Muscle of leg (tissue), 11 donors: Measurements from ENCODE around the gene CHSY3. TPM values are rescaled to one million over a fixed set of nuclear protein-coding genes. Genes with fewer than 3 reads are reported as not detected.
A peak's percentile ranks its signal among the peaks of the same experiment; 100 is the strongest.

Experiments
- DNase-seq: peaks from one replicate; pipeline ENCODE4 v3.0.0; 2013
- H3K27ac ChIP-seq: one replicate; pipeline ENCODE4 v1.5.1; 2013; ENCODE audit warnings: mild to moderate bottlenecking, low read length, control low read depth
- H3K27me3 ChIP-seq: one replicate; pipeline ENCODE4 v1.6.1; 2013; ENCODE audit warnings: low read length; ENCODE audit not compliant: control insufficient read depth, insufficient read depth
- H3K36me3 ChIP-seq: one replicate; pipeline ENCODE4 v1.6.1; 2013; ENCODE audit warnings: low read length; ENCODE audit not compliant: control insufficient read depth, insufficient read depth
- H3K4me1 ChIP-seq: one replicate; pipeline ENCODE4 v1.6.1; 2013; ENCODE audit warnings: low read length; ENCODE audit not compliant: control insufficient read depth, insufficient read depth
- H3K4me3 ChIP-seq: one replicate; pipeline ENCODE4 v1.5.1; 2013; ENCODE audit warnings: low read length, control low read depth
- H3K9me3 ChIP-seq: replicated peaks from 2 replicates; pipeline ENCODE4 v1.6.1; 2013; ENCODE audit warnings: low read depth, low read length; ENCODE audit not compliant: control insufficient read depth
- WGBS: methylation state at CpG from one replicate; pipeline ENCODE4 v1.1.5; 2013; ENCODE audit warnings: missing lambda C conversion rate; ENCODE audit not compliant: insufficient coverage; 5-methylcytosine and 5-hydroxymethylcytosine counted together
- polyA plus RNA-seq, 8 donors: library from polyadenylated mRNA; unstranded; fragments of 120-200 nt; gene quantifications; one replicate each; pipeline versions ENCODE4 v1.2.1 to v1.2.3, GENCODE V29; 2013; ENCODE audit warnings: inconsistent platforms in 1 of 8, low replicate concordance in 1 of 8; ENCODE audit not compliant: insufficient read length in 8 of 8, insufficient read depth in 1 of 8
- total RNA-seq: library from RNA; stranded (reverse); fragments of 120-200 nt; gene quantifications from one replicate; pipeline ENCODE4 v1.2.4, GENCODE V29; 2013

The CHSY3 gene
- total and polyA plus RNA-seq, 9 donors = 4.5 to 9.3 (median 6.3) TPM

DNA sequence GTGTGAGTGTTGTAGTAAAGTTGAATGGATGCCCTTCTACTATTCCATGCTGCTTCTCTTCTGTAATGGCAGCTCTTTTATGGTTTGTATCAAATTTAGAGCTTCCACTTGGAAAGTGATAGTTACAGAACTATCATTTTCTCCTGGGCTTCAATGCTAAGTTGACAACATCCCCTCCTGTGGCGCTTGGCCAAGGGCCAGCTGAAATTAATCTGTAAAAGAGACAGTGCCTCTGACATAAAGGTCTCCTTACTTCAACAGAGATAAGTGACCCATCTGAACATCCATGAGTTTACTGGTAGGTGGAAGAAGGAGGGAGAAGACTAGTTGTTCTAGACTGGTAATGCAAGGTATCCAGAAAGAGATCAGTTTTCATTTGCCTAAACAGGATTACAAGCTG is 39.7 kb downstream of the CHSY3 start:
- no peaks in the 10 kb centered on the region for H3K4me1 ChIP-seq
- H3K27ac ChIP-seq = no peak overlapping the region
- no peaks in the 10 kb centered on the region for H3K9me3 ChIP-seq
- no peak overlapping the region for H3K4me3 ChIP-seq
- no peaks in the 10 kb centered on the region for H3K36me3 ChIP-seq
- WGBS = no CpG with 5 or more reads among the region's 1 CpG
- H3K27me3 ChIP-seq = no peaks in the 10 kb centered on the region
- DNase-seq = no peak

DNA sequence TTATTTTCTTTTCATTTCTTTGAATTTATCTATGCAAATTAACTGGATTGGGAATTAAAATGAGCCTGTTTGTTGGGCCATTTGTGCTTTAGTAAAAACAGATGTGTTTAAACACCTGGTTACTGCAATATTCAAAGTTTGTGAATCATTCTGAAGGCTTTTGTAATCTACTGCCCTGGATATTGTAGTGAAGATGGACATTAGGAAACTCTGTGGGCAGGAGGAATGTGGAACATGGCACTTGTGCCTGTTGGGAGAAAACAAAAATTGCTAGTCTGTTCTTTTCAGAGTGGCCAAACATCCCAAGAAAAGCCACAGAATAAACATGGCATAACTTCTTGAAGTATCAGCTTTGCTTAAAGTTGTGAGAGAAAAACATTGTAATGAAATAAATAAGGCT is 40.8 kb downstream of the CHSY3 start:
- H3K4me1 ChIP-seq = no peaks in the 10 kb centered on the region
- no peaks in the 10 kb centered on the region for H3K36me3 ChIP-seq
- no peak overlapping the region for H3K4me3 ChIP-seq
- H3K27me3 ChIP-seq = no peaks in the 10 kb centered on the region
- H3K27ac ChIP-seq = no peak overlapping the region
- H3K9me3 ChIP-seq = no peaks in the 10 kb centered on the region
- DNase-seq = no peak

DNA sequence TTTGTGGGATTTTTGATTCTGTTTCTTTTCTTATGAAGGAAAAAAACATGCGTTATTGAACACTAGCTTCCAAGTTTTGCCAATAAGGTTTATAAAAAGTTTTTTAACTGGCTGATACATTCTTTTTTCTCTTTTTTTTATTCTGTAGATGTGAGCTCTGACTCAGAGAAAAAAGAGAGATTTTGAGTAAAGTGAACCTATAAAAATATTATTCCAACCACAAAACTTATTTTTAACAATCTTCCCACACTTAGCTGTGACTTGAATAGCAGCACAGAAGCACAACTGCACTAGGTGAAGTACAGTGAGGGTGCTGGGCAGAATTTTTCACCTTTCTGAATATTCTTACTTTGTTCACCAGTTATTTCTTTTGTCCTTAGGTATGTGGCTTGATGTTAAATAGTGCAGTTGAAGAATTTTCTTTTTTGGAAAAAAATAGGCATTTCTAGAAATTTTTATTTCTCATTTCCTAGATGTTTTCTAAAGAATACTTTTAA is 41.6 kb downstream of the CHSY3 start:
- H3K36me3 ChIP-seq = no peaks in the 10 kb centered on the region
- no peak for DNase-seq
- no peak overlapping the region for H3K27ac ChIP-seq
- H3K27me3 ChIP-seq = no peaks in the 10 kb centered on the region
- WGBS = no CpG with 5 or more reads among the region's 1 CpG
- no peaks in the 10 kb centered on the region for H3K9me3 ChIP-seq
- no peak overlapping the region for H3K4me3 ChIP-seq
- no peaks in the 10 kb centered on the region for H3K4me1 ChIP-seq

DNA sequence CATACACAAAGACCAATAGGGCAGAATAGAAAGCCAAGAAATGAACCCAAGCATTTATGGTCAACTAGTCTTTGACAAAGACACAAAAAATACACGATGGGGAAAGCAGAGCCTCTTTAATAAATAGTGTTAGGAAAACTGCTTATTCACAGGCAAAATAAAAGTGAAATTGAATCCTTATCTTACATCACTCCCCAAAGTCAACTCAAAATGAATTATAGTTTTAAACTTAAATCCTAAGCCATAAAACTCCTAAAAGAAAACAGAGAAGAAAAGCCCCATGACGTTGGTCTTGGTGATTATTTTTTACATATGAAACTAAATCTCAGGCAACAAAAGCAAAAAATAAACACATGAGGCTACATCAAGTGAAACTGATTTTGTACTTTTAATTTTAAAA is 46.8 kb downstream of the CHSY3 start:
- Histone ChIP-seq H3K4me3 (no peak overlapping the region), H3K9me3 (no peaks in the 10 kb centered on the region), H3K4me1 (no peaks in the 10 kb centered on the region), H3K27me3 (no peaks in the 10 kb centered on the region), H3K36me3 (no peaks in the 10 kb centered on the region), H3K27ac (no peak overlapping the region)
- WGBS = no CpG with 5 or more reads among the region's 2 CpGs
- no peak for DNase-seq

DNA sequence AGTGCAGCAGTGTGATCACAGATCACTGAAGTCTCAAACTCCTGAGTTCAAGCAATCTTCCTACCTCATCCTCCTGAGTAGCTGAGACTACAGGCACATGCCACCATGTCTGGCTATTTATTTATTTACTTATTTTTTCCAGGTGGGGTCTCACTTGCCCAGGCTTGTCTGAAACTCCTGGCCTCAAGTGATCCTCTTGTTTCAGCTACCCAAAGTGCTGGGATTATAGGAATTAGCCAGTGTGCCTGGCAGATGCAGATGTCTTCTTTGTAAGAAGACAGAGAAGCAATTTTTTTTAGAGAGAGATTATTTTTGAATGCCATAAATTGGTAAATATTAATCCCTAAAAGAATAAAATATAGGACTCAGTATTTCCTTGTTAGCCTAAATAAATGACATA is 54.3 kb downstream of the CHSY3 start:
- no peaks in the 10 kb centered on the region for H3K36me3 ChIP-seq

DNA sequence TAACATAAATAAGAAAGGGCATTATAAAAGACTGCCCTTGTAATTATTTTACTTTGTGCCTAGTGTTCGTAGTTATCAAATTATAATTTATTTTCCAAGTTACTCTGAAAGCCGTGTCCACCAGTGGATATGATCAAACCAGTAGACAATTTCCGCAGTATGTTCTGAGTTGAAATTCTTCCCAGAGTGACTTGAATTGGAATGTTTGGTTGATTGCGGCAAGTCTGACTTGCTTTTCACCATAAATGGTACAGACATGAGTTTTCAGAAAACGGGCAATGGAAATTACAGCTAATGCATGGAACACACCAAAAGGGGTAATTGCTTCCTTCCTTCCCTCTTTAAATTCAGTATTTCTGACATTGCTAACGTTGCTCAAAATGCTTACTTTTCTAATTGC is 56.6 kb downstream of the CHSY3 start:
- Histone ChIP-seq H3K4me3 (no peak overlapping the region), H3K27ac (no peak overlapping the region), H3K27me3 (no peaks in the 10 kb centered on the region), H3K4me1 (no peaks in the 10 kb centered on the region), H3K36me3 (no peaks in the 10 kb centered on the region), H3K9me3 (no peaks in the 10 kb centered on the region)
- DNase-seq = peak; percentile 31
- WGBS = 50% methylated on average over 1 of the region's 6 CpGs

More for the DNA sequence above, 54.3 kb downstream of the CHSY3 start:
- Histone ChIP-seq H3K4me1 (no peaks in the 10 kb centered on the region), H3K27me3 (no peaks in the 10 kb centered on the region), H3K9me3 (no peaks in the 10 kb centered on the region), H3K27ac (no peak overlapping the region), H3K4me3 (no peak overlapping the region)
- DNase-seq = no peak

DNA sequence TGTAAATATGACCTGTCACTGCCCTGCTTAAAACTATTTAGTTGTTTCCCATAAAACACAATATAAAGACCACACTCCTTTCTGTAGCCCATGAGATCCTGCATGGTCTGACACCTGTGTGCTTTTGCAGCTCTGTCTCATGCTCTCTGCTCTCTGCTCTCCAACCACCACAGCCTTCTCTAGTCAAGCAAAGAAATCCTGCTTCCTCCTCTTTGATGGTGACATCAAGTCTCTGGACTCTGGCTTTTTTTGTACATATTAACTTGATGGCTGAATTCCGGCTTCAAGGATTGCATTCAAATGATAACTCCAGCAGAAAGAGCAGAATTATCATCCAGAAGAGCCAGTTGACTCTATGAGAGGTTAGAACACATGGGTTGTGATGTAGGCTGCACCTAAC is 58.2 kb downstream of the CHSY3 start:
- Histone ChIP-seq H3K4me3 (no peak overlapping the region), H3K4me1 (no peaks in the 10 kb centered on the region), H3K9me3 (no peaks in the 10 kb centered on the region), H3K27ac (no peak overlapping the region), H3K36me3 (no peaks in the 10 kb centered on the region), H3K27me3 (no peaks in the 10 kb centered on the region)
- WGBS = no CpG with 5 or more reads among the region's 1 CpG
- no peak for DNase-seq

DNA sequence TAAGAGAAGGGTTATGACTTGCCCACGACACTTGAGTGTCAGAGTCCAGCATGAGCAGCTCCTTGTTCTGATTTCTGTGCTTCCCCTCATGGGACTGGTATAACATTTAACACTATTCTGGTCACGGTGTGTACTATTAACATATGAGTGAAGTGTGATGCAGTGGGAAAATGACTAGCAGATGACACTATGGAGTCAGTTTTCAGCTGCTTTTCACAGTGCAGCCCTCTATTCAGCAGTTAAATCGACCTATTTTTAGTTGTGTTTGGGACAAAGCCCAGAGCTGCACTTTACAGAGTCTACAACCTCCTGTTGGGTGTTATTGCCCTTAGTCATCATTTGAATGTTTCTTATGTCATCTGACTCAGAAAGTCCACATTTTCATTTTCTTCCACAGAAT is 59.1 kb downstream of the CHSY3 start:
- Histone ChIP-seq H3K4me3 (no peak overlapping the region), H3K36me3 (no peaks in the 10 kb centered on the region), H3K4me1 (no peaks in the 10 kb centered on the region), H3K9me3 (no peaks in the 10 kb centered on the region), H3K27me3 (no peaks in the 10 kb centered on the region), H3K27ac (no peak overlapping the region)
- DNase-seq = peak; percentile 68
- no CpG with 5 or more reads among the region's 3 CpGs for WGBS

DNA sequence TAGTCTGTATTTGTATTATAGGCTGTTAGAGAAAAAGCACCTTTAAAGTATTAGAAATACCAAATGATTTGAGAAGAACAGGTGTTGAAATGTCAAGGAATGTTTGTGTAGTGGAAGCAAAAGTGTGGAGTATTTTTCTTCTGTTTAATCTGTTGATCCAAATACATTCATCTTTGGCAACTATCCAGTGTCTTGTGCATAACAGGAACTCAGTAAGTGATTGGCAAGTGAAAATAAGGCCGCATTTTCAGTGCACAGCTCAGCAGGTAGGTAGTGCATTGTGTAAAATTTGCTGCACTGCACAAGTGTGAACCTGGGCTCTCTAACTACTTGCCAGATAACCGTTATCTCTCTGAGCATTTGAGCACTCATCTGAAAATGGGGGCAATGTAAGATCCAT is 61.8 kb downstream of the CHSY3 start:
- 86% methylated on average over 1 of the region's 2 CpGs for WGBS
- H3K27ac ChIP-seq = no peak overlapping the region
- no peaks in the 10 kb centered on the region for H3K9me3 ChIP-seq
- H3K36me3 ChIP-seq = no peaks in the 10 kb centered on the region
- H3K4me3 ChIP-seq = no peak overlapping the region
- H3K27me3 ChIP-seq = no peaks in the 10 kb centered on the region
- H3K4me1 ChIP-seq = no peaks in the 10 kb centered on the region
- no peak for DNase-seq

DNA sequence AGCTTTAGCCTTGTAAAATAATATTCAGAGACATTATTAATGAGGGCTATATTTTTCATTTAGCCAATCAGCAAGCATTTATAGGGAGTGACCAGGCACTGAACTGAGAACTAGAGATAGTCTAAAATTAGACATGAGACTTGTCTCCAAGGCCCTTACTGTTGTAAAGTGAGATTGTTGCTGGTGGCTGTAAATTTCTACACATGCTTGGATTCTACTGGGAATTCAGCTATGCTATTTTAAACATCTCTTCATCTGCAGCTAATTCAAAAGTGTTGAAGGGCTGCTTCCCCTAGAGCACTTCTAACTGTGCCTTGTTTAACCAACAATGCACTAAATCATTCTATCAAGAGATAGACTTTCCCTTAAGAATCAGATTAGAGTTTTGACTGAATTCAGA is 67.4 kb downstream of the CHSY3 start:
- Histone ChIP-seq H3K27me3 (no peaks in the 10 kb centered on the region), H3K9me3 (no peaks in the 10 kb centered on the region), H3K4me3 (no peak overlapping the region), H3K36me3 (no peaks in the 10 kb centered on the region), H3K4me1 (no peaks in the 10 kb centered on the region), H3K27ac (no peak overlapping the region)
- DNase-seq = peak; percentile 33

DNA sequence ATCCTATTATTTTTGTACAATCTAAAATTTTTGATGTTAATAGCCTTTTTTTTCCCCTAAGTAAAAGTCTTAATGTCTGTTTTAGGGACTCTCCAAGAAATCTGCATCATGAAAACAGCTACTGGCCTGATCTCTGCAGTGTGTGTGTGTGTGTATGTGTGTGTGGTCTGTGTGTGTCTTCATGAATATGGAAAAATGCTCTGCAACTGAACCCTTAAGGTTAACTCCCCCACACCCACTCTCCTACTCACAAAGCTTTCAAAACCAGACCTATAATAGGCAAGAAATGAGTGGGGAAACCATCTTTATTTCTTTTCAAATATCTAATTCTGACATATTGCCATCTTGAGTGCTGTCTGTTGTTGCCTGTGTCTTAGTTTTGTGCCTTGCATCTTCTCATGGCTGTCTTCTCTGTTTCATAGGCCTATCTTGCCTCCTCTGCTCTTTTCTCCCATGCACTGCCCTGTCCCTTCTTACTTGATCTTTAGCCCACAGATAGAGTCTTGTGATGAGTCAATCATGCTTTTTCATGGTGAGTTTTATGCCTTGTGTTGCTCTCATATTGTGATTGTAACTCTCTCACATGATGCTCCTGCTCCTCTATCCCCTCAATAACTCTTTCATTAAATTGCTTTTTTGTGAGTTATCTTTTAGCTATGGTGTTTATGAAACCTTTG is 68.3 kb downstream of the CHSY3 start:
- Histone ChIP-seq H3K4me1 (no peaks in the 10 kb centered on the region), H3K36me3 (no peaks in the 10 kb centered on the region), H3K4me3 (no peak overlapping the region), H3K9me3 (no peaks in the 10 kb centered on the region), H3K27me3 (no peaks in the 10 kb centered on the region), H3K27ac (no peak overlapping the region)
- no peak for DNase-seq
